CD14-positive monocyte (primary cell): ENCODE data around the gene KRTAP4-4. TPM values are rescaled to one million over a fixed set of nuclear protein-coding genes. Genes with fewer than 3 reads are reported as not detected.
"Not testable (repeated sequence)": the region's sequence is repeated elsewhere in the genome, so short reads cannot be mapped to it uniquely, and the experiment has no call there.

Experiments used
- DNase-seq, 3 donors: peaks; one replicate each; pipeline ENCODE4 v3.0.0-alpha.2; 2011 to 2022
- H2AFZ ChIP-seq: 2 replicates; pipeline ENCODE4 v1.6.0; 2012; ENCODE audit warnings: mild to moderate bottlenecking, low read depth, low read length, inconsistent platforms; ENCODE audit not compliant: insufficient read depth, poor library complexity, severe bottlenecking
- H3K27ac ChIP-seq, 2 donors: 1 replicate in 1 of 2; 2 replicates in 1 of 2; pipeline ENCODE4 v1.5.1; 2012 to 2013; ENCODE audit warnings: low read length in 2 of 2, control low read depth in 1 of 2, inconsistent platforms in 1 of 2, low read depth in 1 of 2, mild to moderate bottlenecking in 1 of 2
- H3K27me3 ChIP-seq, 2 donors: one replicate each; pipeline versions ENCODE4 v1.6.0 to v1.6.1; 2011 to 2013; ENCODE audit warnings: low read length in 2 of 2; ENCODE audit not compliant: control insufficient read depth in 2 of 2, insufficient read depth in 2 of 2
- H3K36me3 ChIP-seq, 2 donors: replicated peaks in 1 of 2; 1 replicate in 1 of 2; 2 replicates in 1 of 2; pipeline versions ENCODE4 v1.5.1 to v1.6.1; 2012 to 2013; ENCODE audit warnings: low read length in 2 of 2, control low read depth in 1 of 2, inconsistent platforms in 1 of 2, mild to moderate bottlenecking in 1 of 2; ENCODE audit not compliant: insufficient read depth in 2 of 2, control insufficient read depth in 1 of 2
- H3K4me1 ChIP-seq, 2 donors: 1 replicate in 1 of 2; 2 replicates in 1 of 2; pipeline versions ENCODE4 v1.5.1 to v1.6.1; 2012 to 2013; ENCODE audit warnings: low read length in 2 of 2, control low read depth in 1 of 2, inconsistent platforms in 1 of 2, mild to moderate bottlenecking in 1 of 2, moderate library complexity in 1 of 2; ENCODE audit not compliant: insufficient read depth in 2 of 2, control insufficient read depth in 1 of 2
- H3K4me2 ChIP-seq: replicated peaks from 2 replicates; pipeline ENCODE3; 2012; ENCODE audit warnings: low read length, moderate library complexity, mild to moderate bottlenecking; ENCODE audit not compliant: poor library complexity, severe bottlenecking; ENCODE audit errors: extremely low read depth
- H3K4me3 ChIP-seq, 3 experiments: fragments of 200-600 bp in 1 of 3; sonication (generic) in 1 of 3; replicated peaks in 1 of 3; 1 replicate in 2 of 3; 2 replicates in 1 of 3; pipeline ENCODE4 v1.5.1; 2011 to 2013; ENCODE audit warnings: low read length in 3 of 3, mild to moderate bottlenecking in 3 of 3, control low read depth in 2 of 3, low read depth in 2 of 3, inconsistent platforms in 1 of 3, moderate library complexity in 1 of 3
- H3K79me2 ChIP-seq: 2 replicates; pipeline ENCODE4 v1.6.0; 2012; ENCODE audit warnings: mild to moderate bottlenecking, control low read depth, inconsistent platforms, low read length, moderate library complexity; ENCODE audit not compliant: insufficient read depth
- H3K9ac ChIP-seq: 2 replicates; pipeline ENCODE4 v1.6.0; 2017; ENCODE audit warnings: low read length, mild to moderate bottlenecking; ENCODE audit not compliant: insufficient read depth, poor library complexity, severe bottlenecking
- H3K9me3 ChIP-seq, 2 donors: replicated peaks in 1 of 2; 1 replicate in 1 of 2; 2 replicates in 1 of 2; pipeline versions ENCODE4 v1.5.1 to v1.6.1; 2012 to 2013; ENCODE audit warnings: low read length in 2 of 2, control low read depth in 1 of 2; ENCODE audit not compliant: control insufficient read depth in 1 of 2, insufficient read depth in 1 of 2
- H4K20me1 ChIP-seq: 2 replicates; pipeline ENCODE4 v1.6.0; 2012; ENCODE audit warnings: mild to moderate bottlenecking, low read length, control low read depth, moderate library complexity; ENCODE audit not compliant: insufficient read depth
- H3K27ac Mint-ChIP-seq, 7 donors: one replicate each; pipeline ENCODE4 v1.8.0; 2020; ENCODE audit warnings: mild to moderate bottlenecking in 7 of 7, mixed read lengths in 7 of 7, moderate library complexity in 6 of 7, inconsistent platforms in 2 of 7
- H3K27me3 Mint-ChIP-seq, 3 donors: one replicate each; pipeline ENCODE4 v1.8.0; 2021 to 2022; ENCODE audit warnings: low read depth in 3 of 3, mild to moderate bottlenecking in 3 of 3, mixed read lengths in 3 of 3, moderate library complexity in 3 of 3, inconsistent platforms in 1 of 3
- H3K36me3 Mint-ChIP-seq, 2 donors: one replicate each; pipeline ENCODE4 v1.8.0; 2020; ENCODE audit warnings: mixed read lengths in 2 of 2, inconsistent platforms in 1 of 2, mild to moderate bottlenecking in 1 of 2
- H3K4me1 Mint-ChIP-seq: one replicate; pipeline ENCODE4 v1.8.0; 2020; ENCODE audit warnings: mild to moderate bottlenecking, mixed read lengths
- H3K4me3 Mint-ChIP-seq, 2 donors: one replicate each; pipeline ENCODE4 v1.8.0; 2020; ENCODE audit warnings: mild to moderate bottlenecking in 2 of 2, mixed read lengths in 2 of 2, moderate library complexity in 1 of 2
- H3K9me3 Mint-ChIP-seq, 7 donors: one replicate each; pipeline ENCODE4 v1.8.0; 2020 to 2022; ENCODE audit warnings: mixed read lengths in 7 of 7, mild to moderate bottlenecking in 6 of 7, moderate library complexity in 6 of 7, inconsistent platforms in 2 of 7
- CTCF ChIP-seq: fragments of 200-600 bp; IDR thresholded peaks from one replicate; pipeline ENCODE4 v1.8.0; 2022; ENCODE audit warnings: antibody characterized with exemption, mild to moderate bottlenecking
- WGBS: methylation state at CpG from one replicate; pipeline ENCODE4 v1.1.5; 2013; ENCODE audit warnings: missing lambda C conversion rate; ENCODE audit not compliant: insufficient coverage; 5-methylcytosine and 5-hydroxymethylcytosine counted together
- intact Hi-C, 2 donors: fragments of 100-400 bp; cut with micrococcal nuclease; formaldehyde crosslinking; loops; one replicate each; pipeline versions ENCODE4 v1.15.0 to v1.15.1; 2023
- polyA plus RNA-seq, 3 donors: library from polyadenylated mRNA; depleted of rRNA in 1 of 3; unstranded in 2 of 3; stranded (reverse) in 1 of 3; fragments of 300-500 nt in 2 of 3; fragments of >200 nt in 1 of 3; fragmentation: Illumina TruSeq in 2 of 3; gene quantifications; 1 replicate in 2 of 3; 2 replicates in 1 of 3; pipeline ENCODE4 v1.2.3, GENCODE V29; 2012 to 2021

The KRTAP4-4 gene
- polyA plus RNA-seq, 3 donors = not detected

GRCh38 chr17:41163828-41164227 is 3.3 kb upstream of the KRTAP4-4 start:
- no peak overlapping the region for H2AFZ ChIP-seq
- H3K27me3 Mint-ChIP-seq = peaks cover 2 to 4% (median 2%) of the 10 kb centered on the region in 3 donors

GRCh38 chr17:41160190-41160589 is 358 bp downstream of the KRTAP4-4 start:
- H3K27me3 Mint-ChIP-seq, H3K9me3 ChIP-seq, H3K27ac Mint-ChIP-seq, H3K36me3 Mint-ChIP-seq, H4K20me1 ChIP-seq, H3K27ac ChIP-seq, H3K9ac ChIP-seq, H3K9me3 Mint-ChIP-seq, H3K4me2 ChIP-seq, H3K4me1 Mint-ChIP-seq, H3K79me2 ChIP-seq, H3K4me3 Mint-ChIP-seq, H3K27me3 ChIP-seq, H3K4me1 ChIP-seq, H3K4me3 ChIP-seq, DNase-seq, intact Hi-C loops, H3K36me3 ChIP-seq, H2AFZ ChIP-seq: not testable (repeated sequence)
- WGBS = 97% methylated on average over 2 of the region's 3 CpGs

More at GRCh38 chr17:41163828-41164227, 3.3 kb upstream of the KRTAP4-4 start:
- H3K4me3 ChIP-seq = no peak overlapping the region
- H3K27ac Mint-ChIP-seq = no peak overlapping the region
- H3K36me3 Mint-ChIP-seq = no peaks in the 10 kb centered on the region
- no peak for DNase-seq
- peaks cover 0 to 2% (median 0%) of the 10 kb centered on the region in 7 donors for H3K9me3 Mint-ChIP-seq
- 86% methylated on average over 4 of the region's 7 CpGs for WGBS
- no peaks in the 10 kb centered on the region for H3K9me3 ChIP-seq
- H3K27ac ChIP-seq = no peak overlapping the region
- intact Hi-C loops = no loop called here
- H3K27me3 ChIP-seq = no peaks in the 10 kb centered on the region
- H3K4me3 Mint-ChIP-seq = no peak overlapping the region
- no peaks in the 10 kb centered on the region for H3K36me3 ChIP-seq
- H3K4me2 ChIP-seq = no peak overlapping the region
- H3K79me2 ChIP-seq = no peaks in the 10 kb centered on the region
- no peaks in the 10 kb centered on the region for H4K20me1 ChIP-seq
- no peaks in the 10 kb centered on the region for H3K4me1 Mint-ChIP-seq
- no peaks in the 10 kb centered on the region for H3K4me1 ChIP-seq
- no peak overlapping the region for H3K9ac ChIP-seq
- TF ChIP-seq CTCF = no peak
